MCF 10A (cell line): Measurements from ENCODE around the gene AADACL4. TPM values are rescaled to one million over a fixed set of nuclear protein-coding genes. Genes with fewer than 3 reads are reported as not detected.
"Not testable (repeated sequence)": the region's sequence is repeated elsewhere in the genome, so short reads cannot be mapped to it uniquely, and the experiment has no call there.

Source experiments
- BruUV-seq: library from RNA; stranded (reverse); fragments of 400-500 nt; replicated peaks from 2 replicates; lab custom pipeline; 2021; lab: Mats Ljungman, UMichigan
- CTCF ChIA-PET: fragments of 300-600 bp; sonication (Branson Sonifier 250); formaldehyde crosslinking; extraction: SDS; loops from one replicate; lab custom pipeline; 2021; ENCODE audit warnings: antibody characterized with exemption, inconsistent platforms; lab: Yijun Ruan, JAX
- POLR2A ChIA-PET: fragments of 300-600, 350-650 bp; sonication (Branson Sonifier 250); formaldehyde crosslinking; extraction: SDS; loops from one replicate; lab custom pipeline; 2020; ENCODE audit warnings: antibody characterized with exemption, inconsistent platforms; lab: Yijun Ruan, JAX
- DNase-seq: peaks from one replicate; pipeline ENCODE4 v3.0.0-alpha.2; 2018; ENCODE audit not compliant: unreplicated experiment
- H3K27ac Mint-ChIP-seq: one replicate; pipeline ENCODE4 v1.8.0; 2022; ENCODE audit warnings: mild to moderate bottlenecking, low read depth, mixed read lengths; ENCODE audit not compliant: unreplicated experiment
- H3K27me3 Mint-ChIP-seq: one replicate; pipeline ENCODE4 v1.8.0; 2022; ENCODE audit warnings: mixed read lengths; ENCODE audit not compliant: insufficient read depth, unreplicated experiment
- H3K36me3 Mint-ChIP-seq: one replicate; pipeline ENCODE4 v1.8.0; 2022; ENCODE audit warnings: mild to moderate bottlenecking, moderate library complexity, mixed read lengths; ENCODE audit not compliant: insufficient read depth, unreplicated experiment
- H3K4me1 Mint-ChIP-seq: one replicate; pipeline ENCODE4 v1.8.0; 2022; ENCODE audit warnings: mixed read lengths; ENCODE audit not compliant: insufficient read depth, unreplicated experiment
- H3K4me3 Mint-ChIP-seq: one replicate; pipeline ENCODE4 v1.8.0; 2022; ENCODE audit warnings: mild to moderate bottlenecking, moderate library complexity, mixed read lengths; ENCODE audit not compliant: unreplicated experiment
- H3K9me3 Mint-ChIP-seq: one replicate; pipeline ENCODE4 v1.8.0; 2022; ENCODE audit warnings: mixed read lengths; ENCODE audit not compliant: unreplicated experiment
- CTCF ChIP-seq: fragments of 200-600 bp; IDR thresholded peaks from one replicate; pipeline ENCODE4 v1.8.0; 2022; ENCODE audit warnings: antibody characterized with exemption, mild to moderate bottlenecking; ENCODE audit not compliant: unreplicated experiment
- intact Hi-C: fragments of 100-400 bp; cut with micrococcal nuclease; formaldehyde crosslinking; loops from 2 replicates; pipeline ENCODE4 v1.14.1; 2022
- total RNA-seq: library from RNA; stranded (reverse); gene quantifications from 2 replicates; pipeline ENCODE4 v1.2.3, GENCODE V29; 2022

Gene AADACL4
- total RNA-seq, 1 experiment from 2014 or later = not detected

GRCh38 chr1:12674358-12674757 is 30.5 kb downstream of the AADACL4 start:
- H3K4me1 Mint-ChIP-seq = no peaks in the 10 kb centered on the region
- intact Hi-C loops = no loop called here
- H3K27ac Mint-ChIP-seq = no peak overlapping the region
- DNase-seq = no peak
- no peaks in the 10 kb centered on the region for H3K36me3 Mint-ChIP-seq
- H3K4me3 Mint-ChIP-seq = no peak overlapping the region
- no TSS peak for BruUV-seq
- ChIA-PET CTCF (no interaction called here), POLR2A (no interaction called here)
- H3K27me3 Mint-ChIP-seq = peaks cover 32% of the 10 kb centered on the region
- H3K9me3 Mint-ChIP-seq = no peaks in the 10 kb centered on the region
- no peak for TF ChIP-seq CTCF

GRCh38 chr1:12676122-12676521 is 32.2 kb downstream of the AADACL4 start:
- CTCF ChIA-PET = interaction anchor here (1.0 kb wide), 1 partner anchor 17 kb away, joined by 3 read pairs; no protein-coding TSS in a partner anchor
- POLR2A ChIA-PET, BruUV-seq, H3K27ac Mint-ChIP-seq, DNase-seq, H3K36me3 Mint-ChIP-seq, H3K9me3 Mint-ChIP-seq, H3K4me1 Mint-ChIP-seq, intact Hi-C loops, H3K4me3 Mint-ChIP-seq: not testable (repeated sequence)
- peaks cover 45% of the 10 kb centered on the region for H3K27me3 Mint-ChIP-seq

GRCh38 chr1:12677565-12677964 is 33.7 kb downstream of the AADACL4 start:
- TF ChIP-seq CTCF = no peak
- no TSS peak for BruUV-seq
- CTCF ChIA-PET = interaction anchor here (0.6 to 1.0 kb wide), 3 partner anchors 18 to 1384 kb away, joined by 3 to 4 read pairs (median 3); no protein-coding TSS in a partner anchor

GRCh38 chr1:12678350-12678749 is 34.5 kb downstream of the AADACL4 start:
- Mint-ChIP-seq H3K9me3 (no peaks in the 10 kb centered on the region), H3K36me3 (no peaks in the 10 kb centered on the region), H3K4me1 (no peaks in the 10 kb centered on the region), H3K27ac (no peak overlapping the region), H3K4me3 (no peak overlapping the region), H3K27me3 (peaks cover 33% of the 10 kb centered on the region)
- ChIA-PET POLR2A (no interaction called here), CTCF (no interaction called here)
- intact Hi-C loops = no loop called here
- DNase-seq = no peak
- no peak for TF ChIP-seq CTCF
- no TSS peak for BruUV-seq

More at GRCh38 chr1:12677565-12677964, 33.7 kb downstream of the AADACL4 start:
- no peak for DNase-seq
- no peaks in the 10 kb centered on the region for H3K36me3 Mint-ChIP-seq
- H3K27ac Mint-ChIP-seq = no peak overlapping the region
- H3K4me3 Mint-ChIP-seq = no peak overlapping the region
- H3K27me3 Mint-ChIP-seq = peaks cover 32% of the 10 kb centered on the region
- intact Hi-C loops = no loop called here
- no peaks in the 10 kb centered on the region for H3K9me3 Mint-ChIP-seq
- no peaks in the 10 kb centered on the region for H3K4me1 Mint-ChIP-seq
- POLR2A ChIA-PET = no interaction called here

- DNase-seq = no peak
- POLR2A ChIA-PET = no interaction called here
- H3K27me3 Mint-ChIP-seq = peaks cover 38% of the 10 kb centered on the region
- intact Hi-C loops = no loop called here
- no peak overlapping the region for H3K4me3 Mint-ChIP-seq
- TF ChIP-seq CTCF = no peak
- no peaks in the 10 kb centered on the region for H3K36me3 Mint-ChIP-seq
- no TSS peak for BruUV-seq
- H3K4me1 Mint-ChIP-seq = no peaks in the 10 kb centered on the region
- H3K9me3 Mint-ChIP-seq = no peaks in the 10 kb centered on the region
- no peak overlapping the region for H3K27ac Mint-ChIP-seq
- CTCF ChIA-PET = interaction anchor here (0.7 kb wide), 1 partner anchor 32 kb away, joined by 6 read pairs; no protein-coding TSS in a partner anchor
These were observed 34.9 kb downstream of the AADACL4 start for GRCh38 chr1:12678820-12679219.
